ENCODE results near the gene EPHB2.

EPHB2 gene

GRCh38 chr1:22857661-22858060 is 147.0 kb downstream of the EPHB2 start:
- DNase-seq (ENCODE audit: low read depth, low spot score), result no peak

- no peak for DNase-seq (ENCODE audit: low read depth, low spot score)
Observed at GRCh38 chr1:22860414-22860800, 149.8 kb downstream of the EPHB2 start.

- no peak for DNase-seq (ENCODE audit: low read depth, low spot score)
Observed at GRCh38 chr1:22860883-22861385, 150.3 kb downstream of the EPHB2 start.

- no peak for DNase-seq (ENCODE audit: low read depth, low spot score)
Observed at GRCh38 chr1:22861764-22862440, 151.3 kb downstream of the EPHB2 start.

GRCh38 chr1:22862752-22863151 is 152.1 kb downstream of the EPHB2 start:
- DNase-seq (ENCODE audit: low read depth, low spot score), result no peak

GRCh38 chr1:22863766-22864165 is 153.1 kb downstream of the EPHB2 start:
- DNase-seq (ENCODE audit: low read depth, low spot score), result no peak

- DNase-seq (ENCODE audit: low read depth, low spot score), result no peak
Observed at GRCh38 chr1:22864886-22865285, 154.2 kb downstream of the EPHB2 start.

- no peak for DNase-seq (ENCODE audit: low read depth, low spot score)
Observed at GRCh38 chr1:22865736-22866135, 155.1 kb downstream of the EPHB2 start.

- DNase-seq (ENCODE audit: low read depth, low spot score), result no peak
Observed at GRCh38 chr1:22866868-22867267, 156.2 kb downstream of the EPHB2 start.

- no peak for DNase-seq (ENCODE audit: low read depth, low spot score)
Observed at GRCh38 chr1:22868331-22868730, 157.7 kb downstream of the EPHB2 start.

GRCh38 chr1:22869325-22869724 is 158.7 kb downstream of the EPHB2 start:
- no peak for DNase-seq (ENCODE audit: low read depth, low spot score)

- DNase-seq (ENCODE audit: low read depth, low spot score), result no peak
Observed at GRCh38 chr1:22870201-22870871, 159.7 kb downstream of the EPHB2 start.

- no peak for DNase-seq (ENCODE audit: low read depth, low spot score)
Observed at GRCh38 chr1:22872981-22873664, 162.5 kb downstream of the EPHB2 start.

GRCh38 chr1:22874785-22875184 is 164.1 kb downstream of the EPHB2 start:
- no peak for DNase-seq (ENCODE audit: low read depth, low spot score)

- no peak for DNase-seq (ENCODE audit: low read depth, low spot score)
Observed at GRCh38 chr1:22875241-22875640, 164.6 kb downstream of the EPHB2 start.

- no peak for DNase-seq (ENCODE audit: low read depth, low spot score)
Observed at GRCh38 chr1:22875841-22876240, 165.2 kb downstream of the EPHB2 start.

- DNase-seq (ENCODE audit: low read depth, low spot score), result no peak
Observed at GRCh38 chr1:22876359-22877111, 165.9 kb downstream of the EPHB2 start.

- DNase-seq (ENCODE audit: low read depth, low spot score), result no peak
Observed at GRCh38 chr1:22877112-22877915, 166.7 kb downstream of the EPHB2 start.

GRCh38 chr1:22877980-22878379 is 167.3 kb downstream of the EPHB2 start:
- no peak for DNase-seq (ENCODE audit: low read depth, low spot score)

- no peak for DNase-seq (ENCODE audit: low read depth, low spot score)
Observed at GRCh38 chr1:22878626-22879025, 168.0 kb downstream of the EPHB2 start.

- DNase-seq (ENCODE audit: low read depth, low spot score), result no peak
Observed at GRCh38 chr1:22879445-22879844, 168.8 kb downstream of the EPHB2 start.
